H9 (cell line): ENCODE measurements around the gene TNFAIP3. TPM values are rescaled to one million over a fixed set of nuclear protein-coding genes. Genes with fewer than 3 reads are reported as not detected.

ENCODE experiments used
- DNase-seq: peaks from one replicate; pipeline ENCODE4 v3.0.0-alpha.2; 2017
- H2AFZ ChIP-seq: one replicate; pipeline ENCODE4 v1.6.1; 2013; ENCODE audit warnings: mild to moderate bottlenecking, low read length, control low read depth, moderate library complexity
- H2AK5ac ChIP-seq: 2 replicates; pipeline ENCODE4 v1.6.1; 2013; ENCODE audit warnings: low read length, control low read depth, mixed read lengths; ENCODE audit not compliant: insufficient read length
- H2BK120ac ChIP-seq: one replicate; pipeline ENCODE4 v1.6.1; 2013; ENCODE audit warnings: low read depth, mild to moderate bottlenecking, low read length, control low read depth, inconsistent platforms; ENCODE audit not compliant: poor library complexity, severe bottlenecking
- H2BK12ac ChIP-seq: 2 replicates; pipeline ENCODE4 v1.6.1; 2013; ENCODE audit warnings: low read length, control low read depth, mixed read lengths, low read depth; ENCODE audit not compliant: insufficient read length
- H2BK15ac ChIP-seq: 2 replicates; pipeline ENCODE4 v1.6.1; 2013; ENCODE audit warnings: low read depth, low read length, control low read depth
- H2BK20ac ChIP-seq: one replicate; pipeline ENCODE4 v1.6.1; 2013; ENCODE audit warnings: low read depth, mild to moderate bottlenecking, low read length, control low read depth, inconsistent platforms; ENCODE audit not compliant: poor library complexity, severe bottlenecking
- H2BK5ac ChIP-seq: 2 replicates; pipeline ENCODE4 v1.6.1; 2013; ENCODE audit warnings: low read length, control low read depth, mixed read lengths; ENCODE audit not compliant: insufficient read length
- H3K14ac ChIP-seq: 2 replicates; pipeline ENCODE4 v1.6.1; 2013; ENCODE audit warnings: low read length, control low read depth; ENCODE audit not compliant: insufficient read depth
- H3K18ac ChIP-seq: 2 replicates; pipeline ENCODE4 v1.6.1; 2013; ENCODE audit warnings: low read depth, mild to moderate bottlenecking, mixed read lengths, low read length, control low read depth; ENCODE audit not compliant: insufficient read length
- H3K23ac ChIP-seq: 2 replicates; pipeline ENCODE4 v1.6.1; 2013; ENCODE audit warnings: low read length, control low read depth, mixed read lengths, low read depth; ENCODE audit not compliant: insufficient read length
- H3K23me2 ChIP-seq: 2 replicates; pipeline ENCODE4 v1.6.1; 2013; ENCODE audit warnings: low read depth, mild to moderate bottlenecking, mixed read lengths, low read length, control low read depth; ENCODE audit not compliant: insufficient read length, poor library complexity, severe bottlenecking
- H3K27ac ChIP-seq: 2 replicates; pipeline ENCODE4 v1.5.1; 2013; ENCODE audit warnings: low read length, control low read depth, mixed read lengths, low read depth; ENCODE audit not compliant: insufficient read length
- H3K27me3 ChIP-seq: 2 replicates; pipeline ENCODE4 v1.6.1; 2013; ENCODE audit warnings: low read length, control low read depth, inconsistent platforms; ENCODE audit not compliant: insufficient read depth
- H3K4ac ChIP-seq: 2 replicates; pipeline ENCODE4 v1.6.1; 2013; ENCODE audit warnings: low read depth, mild to moderate bottlenecking, control low read depth, inconsistent platforms, low read length, moderate library complexity
- H3K4me1 ChIP-seq: 2 replicates; pipeline ENCODE4 v1.6.1; 2013; ENCODE audit warnings: low read length, control low read depth, inconsistent platforms; ENCODE audit not compliant: insufficient read depth
- H3K4me2 ChIP-seq: 2 replicates; pipeline ENCODE4 v1.6.1; 2013; ENCODE audit warnings: low read length, control low read depth, mixed read lengths; ENCODE audit not compliant: insufficient read length, insufficient read depth
- H3K56ac ChIP-seq: 2 replicates; pipeline ENCODE4 v1.6.1; 2013; ENCODE audit warnings: low read depth, mild to moderate bottlenecking, mixed read lengths, low read length, control low read depth; ENCODE audit not compliant: insufficient read length
- H3K79me1 ChIP-seq: 2 replicates; pipeline ENCODE4 v1.6.1; 2013; ENCODE audit warnings: low read depth, mild to moderate bottlenecking, moderate library complexity, low read length, control low read depth, inconsistent platforms; ENCODE audit not compliant: insufficient read depth, poor library complexity, severe bottlenecking
- H3K79me2 ChIP-seq: 2 replicates; pipeline ENCODE4 v1.6.1; 2013; ENCODE audit warnings: low read length, control low read depth, inconsistent platforms; ENCODE audit not compliant: insufficient read depth
- H3K9ac ChIP-seq: 2 replicates; pipeline ENCODE4 v1.6.1; 2013; ENCODE audit warnings: low read length, control low read depth, mixed read lengths; ENCODE audit not compliant: insufficient read length; ENCODE audit errors: extremely low read depth
- H3K9me3 ChIP-seq: one replicate; pipeline ENCODE4 v1.6.1; 2013; ENCODE audit warnings: low read depth, low read length, inconsistent platforms; ENCODE audit not compliant: control insufficient read depth
- H3T11ph ChIP-seq: one replicate; pipeline ENCODE4 v1.6.1; 2013; ENCODE audit warnings: mild to moderate bottlenecking, low read length, control low read depth, inconsistent platforms
- H4K20me1 ChIP-seq: one replicate; pipeline ENCODE4 v1.6.1; 2013; ENCODE audit not compliant: control insufficient read depth, insufficient read length, insufficient read depth
- H4K5ac ChIP-seq: 2 replicates; pipeline ENCODE4 v1.6.1; 2013; ENCODE audit warnings: low read depth, mild to moderate bottlenecking, mixed read lengths, low read length, control low read depth; ENCODE audit not compliant: insufficient read length
- H4K8ac ChIP-seq: replicated peaks from 2 replicates; pipeline ENCODE4 v1.6.1; 2013; ENCODE audit warnings: low read length, control low read depth, mixed read lengths, low read depth; ENCODE audit not compliant: insufficient read length
- H4K91ac ChIP-seq: 2 replicates; pipeline ENCODE4 v1.6.1; 2013; ENCODE audit warnings: low read depth, mild to moderate bottlenecking, moderate library complexity, mixed read lengths, low read length, control low read depth; ENCODE audit not compliant: insufficient read length
- H3K27ac Mint-ChIP-seq, 3 experiments: 2 replicates in 2 of 3; 3 replicates in 1 of 3; pipeline ENCODE4 v1.8.0; 2020 to 2021; ENCODE audit warnings: mixed read lengths in 3 of 3, mild to moderate bottlenecking in 1 of 3, moderate library complexity in 1 of 3
- H3K27me3 Mint-ChIP-seq: 2 replicates; pipeline ENCODE4 v1.8.0; 2021; ENCODE audit warnings: low read depth, mild to moderate bottlenecking, moderate library complexity, mixed read lengths
- H3K36me3 Mint-ChIP-seq, 3 experiments: 2 replicates in 2 of 3; 3 replicates in 1 of 3; pipeline ENCODE4 v1.8.0; 2020 to 2021; ENCODE audit warnings: low read depth in 3 of 3, mixed read lengths in 3 of 3; ENCODE audit not compliant: insufficient read depth in 1 of 3
- H3K4me1 Mint-ChIP-seq, 2 experiments: 2 replicates each; pipeline ENCODE4 v1.8.0; 2020; ENCODE audit warnings: mixed read lengths in 2 of 2
- H3K4me3 Mint-ChIP-seq, 2 experiments: 2 replicates in 1 of 2; 3 replicates in 1 of 2; pipeline ENCODE4 v1.8.0; 2020 to 2021; ENCODE audit warnings: mild to moderate bottlenecking in 2 of 2, mixed read lengths in 2 of 2, moderate library complexity in 1 of 2
- H3K9me3 Mint-ChIP-seq, 2 experiments: 2 replicates in 1 of 2; 3 replicates in 1 of 2; pipeline ENCODE4 v1.8.0; 2020; ENCODE audit warnings: mild to moderate bottlenecking in 2 of 2, mixed read lengths in 2 of 2, moderate library complexity in 1 of 2
- WGBS: extraction: QIAGEN DNeasy Blood & Tissue Kit; methylation state at CpG from one replicate; pipeline ENCODE4 v1.1.7; 2013; ENCODE audit warnings: missing lambda C conversion rate, low lambda C conversion rate, mixed read lengths; ENCODE audit not compliant: insufficient read length; ENCODE audit errors: extremely low coverage; 5-methylcytosine and 5-hydroxymethylcytosine counted together
- total RNA-seq: library from RNA; stranded (reverse); gene quantifications from 2 replicates; pipeline ENCODE4 v1.2.1, GENCODE V29; 2021
- TF ChIP-seq, protein P1 (sequence below): fragments of 200-600 bp; sonication (generic); conservative IDR thresholded peaks from 3 replicates; pipeline ENCODE4 v1.8.0; 2021; ENCODE audit warnings: antibody characterized with exemption, mild to moderate bottlenecking

Gene TNFAIP3
- total RNA-seq, 1 experiment from 2014 or later, result 3.7 TPM

DNA sequence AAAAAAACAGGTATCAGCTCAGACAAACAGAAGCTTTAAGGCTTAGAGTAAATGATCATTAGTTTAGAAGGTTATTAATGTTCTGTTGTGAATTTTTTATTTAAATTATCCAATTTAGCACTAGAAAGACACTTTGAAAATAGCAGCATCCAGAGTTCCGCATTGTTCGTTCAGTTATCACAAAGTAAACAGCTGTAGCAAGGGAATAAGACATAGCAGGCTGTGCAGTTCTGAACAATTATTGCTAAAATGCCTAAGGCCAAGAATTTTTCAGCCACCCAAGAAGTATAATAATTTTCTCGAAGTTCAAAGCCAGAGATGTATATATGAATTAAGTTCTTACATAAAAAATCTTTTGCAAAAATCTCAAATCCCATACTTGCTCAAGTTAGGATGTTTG lies 8.0 kb upstream of the TNFAIP3 start:
- Mint-ChIP-seq H3K36me3 (no peaks in the 10 kb centered on the region; a peak in 1 of 7 replicates), H3K4me3 (no peak overlapping the region), H3K9me3 (0 out of 5 replicates have a peak, but pooled peaks cover 0 to 3% of the 10 kb centered on the region in 2 experiments), H3K4me1 (peaks cover 23 to 32% of the 10 kb centered on the region in 2 experiments), H3K27ac (no peak overlapping the region), H3K27me3 (no peaks in the 10 kb centered on the region; the same call in 1 of the 2 replicates)
- no peak overlapping the region for H2AFZ ChIP-seq
- H3K4me2 ChIP-seq, result no peak overlapping the region
- no peak overlapping the region for H3K27ac ChIP-seq
- no peaks in the 10 kb centered on the region for H3K27me3 ChIP-seq
- no peaks in the 10 kb centered on the region for H3K23me2 ChIP-seq
- no peaks in the 10 kb centered on the region for H3K79me1 ChIP-seq
- H3K23ac ChIP-seq, result no peak overlapping the region
- no peak overlapping the region for H2AK5ac ChIP-seq
- no peaks in the 10 kb centered on the region for H3K9me3 ChIP-seq
- H2BK12ac ChIP-seq, result no peak overlapping the region
- TF ChIP-seq, protein P1, sequence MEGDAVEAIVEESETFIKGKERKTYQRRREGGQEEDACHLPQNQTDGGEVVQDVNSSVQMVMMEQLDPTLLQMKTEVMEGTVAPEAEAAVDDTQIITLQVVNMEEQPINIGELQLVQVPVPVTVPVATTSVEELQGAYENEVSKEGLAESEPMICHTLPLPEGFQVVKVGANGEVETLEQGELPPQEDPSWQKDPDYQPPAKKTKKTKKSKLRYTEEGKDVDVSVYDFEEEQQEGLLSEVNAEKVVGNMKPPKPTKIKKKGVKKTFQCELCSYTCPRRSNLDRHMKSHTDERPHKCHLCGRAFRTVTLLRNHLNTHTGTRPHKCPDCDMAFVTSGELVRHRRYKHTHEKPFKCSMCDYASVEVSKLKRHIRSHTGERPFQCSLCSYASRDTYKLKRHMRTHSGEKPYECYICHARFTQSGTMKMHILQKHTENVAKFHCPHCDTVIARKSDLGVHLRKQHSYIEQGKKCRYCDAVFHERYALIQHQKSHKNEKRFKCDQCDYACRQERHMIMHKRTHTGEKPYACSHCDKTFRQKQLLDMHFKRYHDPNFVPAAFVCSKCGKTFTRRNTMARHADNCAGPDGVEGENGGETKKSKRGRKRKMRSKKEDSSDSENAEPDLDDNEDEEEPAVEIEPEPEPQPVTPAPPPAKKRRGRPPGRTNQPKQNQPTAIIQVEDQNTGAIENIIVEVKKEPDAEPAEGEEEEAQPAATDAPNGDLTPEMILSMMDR, result no peak
- H4K91ac ChIP-seq, result no peak overlapping the region
- no CpG with 5 or more reads among the region's 3 CpGs for WGBS
- H4K5ac ChIP-seq, result no peak overlapping the region
- H4K20me1 ChIP-seq, result no peaks in the 10 kb centered on the region
- H2BK20ac ChIP-seq, result no peak overlapping the region
- no peak overlapping the region for H2BK5ac ChIP-seq
- H2BK120ac ChIP-seq, result no peak overlapping the region
- no peak overlapping the region for H3K4ac ChIP-seq
- no peak overlapping the region for H4K8ac ChIP-seq
- H3K14ac ChIP-seq, result no peak overlapping the region
- H3T11ph ChIP-seq, result no peak overlapping the region
- no peak overlapping the region for H3K18ac ChIP-seq
- peaks cover 2% of the 10 kb centered on the region; the same call in 1 of the 2 replicates for H3K79me2 ChIP-seq
- H3K9ac ChIP-seq, result no peak overlapping the region
- H3K56ac ChIP-seq, result no peak overlapping the region
- H3K4me1 ChIP-seq, result peaks cover 5% of the 10 kb centered on the region; the same call in 1 of the 2 replicates
- no peak overlapping the region for H2BK15ac ChIP-seq
- no peak for DNase-seq
